ENCODE results near the gene OR13H1. TPM values are rescaled to one million over a fixed set of nuclear protein-coding genes. Genes with fewer than 3 reads are reported as not detected.

The OR13H1 gene, protein sequence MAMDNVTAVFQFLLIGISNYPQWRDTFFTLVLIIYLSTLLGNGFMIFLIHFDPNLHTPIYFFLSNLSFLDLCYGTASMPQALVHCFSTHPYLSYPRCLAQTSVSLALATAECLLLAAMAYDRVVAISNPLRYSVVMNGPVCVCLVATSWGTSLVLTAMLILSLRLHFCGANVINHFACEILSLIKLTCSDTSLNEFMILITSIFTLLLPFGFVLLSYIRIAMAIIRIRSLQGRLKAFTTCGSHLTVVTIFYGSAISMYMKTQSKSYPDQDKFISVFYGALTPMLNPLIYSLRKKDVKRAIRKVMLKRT
- total RNA-seq (2022; extraction: Qiagen RNA extraction; ENCODE audit: low read depth): not detected in 5 replicates

DNA sequence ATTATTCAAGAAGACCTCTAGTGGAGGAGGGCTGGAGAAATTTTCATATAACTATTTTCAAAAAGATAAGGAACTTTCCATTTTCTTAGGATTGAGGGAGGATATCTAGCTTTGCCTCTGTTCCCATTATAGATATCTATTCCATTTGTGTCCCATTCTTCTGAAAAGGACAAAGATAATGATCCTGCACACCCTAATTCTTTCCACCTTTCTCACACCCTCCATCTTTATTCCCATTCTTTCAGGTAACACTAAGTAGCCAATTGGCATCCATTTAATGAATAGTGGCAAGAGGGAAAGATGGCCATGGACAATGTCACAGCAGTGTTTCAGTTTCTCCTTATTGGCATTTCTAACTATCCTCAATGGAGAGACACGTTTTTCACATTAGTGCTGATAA, at the start of gene OR13H1:
OR13H1 (plus strand) TSS at position 301 of the 400 bp plus-strand sequence; CDS start at position 301, 0 bp downstream.

Data from A549 treated with DMSO at 1 μM for 4 hours (cell line).